WI38 (cell line): ENCODE measurements around the gene POPDC3.

Experiments
- H3K4me3 ChIP-seq: 2 replicates; pipeline ENCODE4 v1.5.1; 2011; ENCODE audit warnings: low read depth, mild to moderate bottlenecking, control low read depth, low read length
- CTCF ChIP-seq: IDR thresholded peaks from 2 replicates; pipeline ENCODE4 v1.5.1; 2012; ENCODE audit warnings: low read depth, mild to moderate bottlenecking, control low read depth, low read length

The POPDC3 gene

GRCh38 chr6:105204768-105205167 is 25.0 kb upstream of the POPDC3 start:
- TF ChIP-seq CTCF = no peak
- H3K4me3 ChIP-seq = no peak overlapping the region

- no peak overlapping the region for H3K4me3 ChIP-seq
- TF ChIP-seq CTCF = no peak
These were observed 24.5 kb upstream of the POPDC3 start for GRCh38 chr6:105204331-105204730.

GRCh38 chr6:105202486-105202885 is 22.7 kb upstream of the POPDC3 start:
- H3K4me3 ChIP-seq = no peak overlapping the region
- TF ChIP-seq CTCF = no peak

GRCh38 chr6:105200133-105200730 is 20.4 kb upstream of the POPDC3 start:
- no peak for TF ChIP-seq CTCF

GRCh38 chr6:105199711-105200110 is 19.9 kb upstream of the POPDC3 start:
- H3K4me3 ChIP-seq = no peak overlapping the region
- no peak for TF ChIP-seq CTCF

More at GRCh38 chr6:105200133-105200730, 20.4 kb upstream of the POPDC3 start:
- H3K4me3 ChIP-seq = no peak overlapping the region

- no peak for TF ChIP-seq CTCF
- H3K4me3 ChIP-seq = no peak overlapping the region
These were observed 16.3 kb upstream of the POPDC3 start for GRCh38 chr6:105196076-105196475.

GRCh38 chr6:105194591-105194990 is 14.8 kb upstream of the POPDC3 start:
- TF ChIP-seq CTCF = no peak
- H3K4me3 ChIP-seq = no peak overlapping the region
